ENCODE data around the gene TTC7B. TPM values are rescaled to one million over a fixed set of nuclear protein-coding genes. Genes with fewer than 3 reads are reported as not detected.

Gene TTC7B
- total and polyA plus RNA-seq, 2 experiments from 2014 or later = 7.9 to 28.6 TPM

GRCh38 chr14:90520326-90520725 is 295.9 kb downstream of the TTC7B start (continued):
- TF ChIP-seq EZH2 (IDR thresholded peaks at IDR 0.05; ENCODE audit: low read depth, unreplicated experiment) (no peak), ZNF462 (CRISPR knock-in tag; IDR thresholded peaks at IDR 0.05) (no peak), CREB1 (CRISPR knock-in tag; IDR thresholded peaks at IDR 0.05; ENCODE audit: low read depth) (no peak), NANOG (IDR thresholded peaks at IDR 0.05; ENCODE audit: borderline replicate concordance) (no peak), STAT1 (IDR thresholded peaks at IDR 0.05; ENCODE audit: unreplicated experiment) (no peak), EZH2phosphoT487 (IDR thresholded peaks at IDR 0.05; ENCODE audit: unreplicated experiment) (no peak)

GRCh38 chr14:90519262-90519920 is 296.8 kb downstream of the TTC7B start:
- H3K4me1 ChIP-seq (ENCODE audit: insufficient read depth) = no peaks in the 10 kb centered on the region
- no peak overlapping the region for H3K27ac Mint-ChIP-seq
- H3F3A ChIP-seq (replicated peaks; ENCODE audit: low read depth) = no peaks in the 10 kb centered on the region
- no peaks in the 10 kb centered on the region; the same call in 2 of the 3 replicates for H3K36me3 Mint-ChIP-seq (ENCODE audit: low read depth)
- no peaks in the 10 kb centered on the region for H3K9me2 ChIP-seq (ENCODE audit: insufficient read depth)
- no peaks in the 10 kb centered on the region for H3K27me3 ChIP-seq (ENCODE audit: insufficient read depth)
- no peak overlapping the region for H2AFZ ChIP-seq
- no peaks in the 10 kb centered on the region for H3K36me3 ChIP-seq (ENCODE audit: insufficient read depth)
- peaks cover 9% of the 10 kb centered on the region for H3K4me1 Mint-ChIP-seq
- H3K27me3 Mint-ChIP-seq (ENCODE audit: insufficient read depth, low read depth, poor library complexity) = peaks cover 14% of the 10 kb centered on the region
- no peak for ATAC-seq
- peaks cover 5% of the 10 kb centered on the region; the same call in 1 of the 3 replicates for H3K9me3 Mint-ChIP-seq
- H3K4me2 ChIP-seq = no peak overlapping the region
- no peaks in the 10 kb centered on the region for H3K79me2 ChIP-seq (replicated peaks; ENCODE audit: insufficient read depth)
- H3K27ac ChIP-seq (ENCODE audit: low read depth) = no peak overlapping the region
- no peaks in the 10 kb centered on the region for H4K20me1 ChIP-seq (replicated peaks; ENCODE audit: insufficient read depth)
- H3K4me3 Mint-ChIP-seq = no peak overlapping the region
- DNase-seq (ENCODE audit: low spot score) = no peak
- no peak overlapping the region for H3K4me3 ChIP-seq
- TF ChIP-seq NANOG (IDR thresholded peaks at IDR 0.05; ENCODE audit: borderline replicate concordance) (no peak), ETS1 (IDR thresholded peaks at IDR 0.05) (no peak), STAT1 (IDR thresholded peaks at IDR 0.05; ENCODE audit: unreplicated experiment) (no peak), ZNF331 (CRISPR knock-in tag; IDR thresholded peaks at IDR 0.05; ENCODE audit: low read depth) (no peak), JUNB (IDR thresholded peaks at IDR 0.05; ENCODE audit: unreplicated experiment) (no peak)
- TF ChIP-seq, protein P1, sequence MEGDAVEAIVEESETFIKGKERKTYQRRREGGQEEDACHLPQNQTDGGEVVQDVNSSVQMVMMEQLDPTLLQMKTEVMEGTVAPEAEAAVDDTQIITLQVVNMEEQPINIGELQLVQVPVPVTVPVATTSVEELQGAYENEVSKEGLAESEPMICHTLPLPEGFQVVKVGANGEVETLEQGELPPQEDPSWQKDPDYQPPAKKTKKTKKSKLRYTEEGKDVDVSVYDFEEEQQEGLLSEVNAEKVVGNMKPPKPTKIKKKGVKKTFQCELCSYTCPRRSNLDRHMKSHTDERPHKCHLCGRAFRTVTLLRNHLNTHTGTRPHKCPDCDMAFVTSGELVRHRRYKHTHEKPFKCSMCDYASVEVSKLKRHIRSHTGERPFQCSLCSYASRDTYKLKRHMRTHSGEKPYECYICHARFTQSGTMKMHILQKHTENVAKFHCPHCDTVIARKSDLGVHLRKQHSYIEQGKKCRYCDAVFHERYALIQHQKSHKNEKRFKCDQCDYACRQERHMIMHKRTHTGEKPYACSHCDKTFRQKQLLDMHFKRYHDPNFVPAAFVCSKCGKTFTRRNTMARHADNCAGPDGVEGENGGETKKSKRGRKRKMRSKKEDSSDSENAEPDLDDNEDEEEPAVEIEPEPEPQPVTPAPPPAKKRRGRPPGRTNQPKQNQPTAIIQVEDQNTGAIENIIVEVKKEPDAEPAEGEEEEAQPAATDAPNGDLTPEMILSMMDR (conservative IDR thresholded peaks at IDR 0.05; ENCODE audit: low read depth in 2 of 2) = no peak

Measured in GM23338 (cell line).